Stimulated activated CD4-positive, alpha-beta T cell treated with anti-CD3 and anti-CD28 coated beads, Interleukin-2, amount 100 ng/mL, for 4 hours (primary cell): ENCODE results near the gene ZC3H12A.

Source experiments
- DNase-seq: peaks from one replicate; pipeline ENCODE4 v3.0.0-alpha.2; 2020; ENCODE audit warnings: low read depth

The ZC3H12A gene

GRCh38 chr1:37478890-37479254 lies 4.5 kb downstream of the ZC3H12A start:
- DNase-seq = no peak

GRCh38 chr1:37479255-37480124 lies 5.1 kb downstream of the ZC3H12A start:
- DNase-seq = peak; percentile 97

- DNase-seq = no peak
Measured at GRCh38 chr1:37480125-37480466, 5.7 kb downstream of the ZC3H12A start.

GRCh38 chr1:37480581-37481288 lies 6.4 kb downstream of the ZC3H12A start:
- DNase-seq = no peak

GRCh38 chr1:37481289-37482003 lies 7.1 kb downstream of the ZC3H12A start:
- no peak for DNase-seq

GRCh38 chr1:37482004-37482785 lies 7.8 kb downstream of the ZC3H12A start:
- DNase-seq = no peak

- DNase-seq = no peak
Measured at GRCh38 chr1:37482796-37483744, 8.7 kb downstream of the ZC3H12A start.

- DNase-seq = no peak
Measured at GRCh38 chr1:37483785-37484184, 9.4 kb downstream of the ZC3H12A start.

GRCh38 chr1:37484325-37485051 lies 10.1 kb downstream of the ZC3H12A start:
- no peak for DNase-seq

- DNase-seq = no peak
Measured at GRCh38 chr1:37485902-37486679, 11.7 kb downstream of the ZC3H12A start.

- DNase-seq = peak; percentile 54
Measured at GRCh38 chr1:37486680-37487618, 12.6 kb downstream of the ZC3H12A start.

- no peak for DNase-seq
Measured at GRCh38 chr1:37487619-37487984, 13.2 kb downstream of the ZC3H12A start.

GRCh38 chr1:37493336-37494098 lies 19.1 kb downstream of the ZC3H12A start:
- no peak for DNase-seq

- DNase-seq = no peak
Measured at GRCh38 chr1:37495875-37496274, 21.5 kb downstream of the ZC3H12A start.

GRCh38 chr1:37497832-37498231 lies 23.5 kb downstream of the ZC3H12A start:
- no peak for DNase-seq

GRCh38 chr1:37498872-37499617 lies 24.7 kb downstream of the ZC3H12A start:
- DNase-seq = no peak

- no peak for DNase-seq
Measured at GRCh38 chr1:37501661-37502060, 27.3 kb downstream of the ZC3H12A start.
